ENCODE data around the gene PCDHGA1.

GRCh38 chr5:141493500-141494422, 163.4 kb downstream of the PCDHGA1 start:
- TF ChIP-seq CTCF (IDR thresholded peaks at IDR 0.05; ENCODE audit: insufficient read depth, low read length, poor library complexity, severe bottlenecking) (no peak), EZH2phosphoT487 (conservative IDR thresholded peaks at IDR 0.05; ENCODE audit: low read length) (no peak)

All from SU-DHL-6 (cell line).